Colonic mucosa (tissue), 4 donors: ENCODE measurements around the gene HPS6. TPM values are rescaled to one million over a fixed set of nuclear protein-coding genes. Genes with fewer than 3 reads are reported as not detected.

Experiments
- DNase-seq: peaks from one replicate; pipeline ENCODE4 v3.0.0-alpha.2; 2020
- H3K27ac ChIP-seq: fragments of 200-600 bp; one replicate; pipeline ENCODE4 v1.8.0; 2021
- H3K27me3 ChIP-seq: fragments of 200-600 bp; one replicate; pipeline ENCODE4 v1.8.0; 2021
- H3K36me3 ChIP-seq: fragments of 200-600 bp; one replicate; pipeline ENCODE4 v1.8.0; 2021
- H3K4me1 ChIP-seq: fragments of 200-600 bp; one replicate; pipeline ENCODE4 v1.8.0; 2021; ENCODE audit warnings: mild to moderate bottlenecking
- H3K4me3 ChIP-seq: fragments of 200-600 bp; one replicate; pipeline ENCODE4 v1.8.0; 2021
- H3K9ac ChIP-seq, 2 donors: one replicate each; pipeline ENCODE4 v1.7.0; 2013; ENCODE audit warnings: control low read depth in 2 of 2, low read depth in 2 of 2, low read length in 2 of 2
- H3K9me3 ChIP-seq: fragments of 200-600 bp; one replicate; pipeline ENCODE4 v1.8.0; 2021
- intact Hi-C: fragments of 100-400 bp; cut with DNase I; formaldehyde crosslinking; loops from one replicate; pipeline ENCODE4 v1.14.1; 2022
- total RNA-seq, 2 donors: library from RNA; stranded (reverse); fragmentation: NEBNext Ultra II Directional in 1 of 2; extraction: Animal tissue kit (Norgen Biotek cat#: 25700) in 1 of 2; gene quantifications; one replicate each; pipeline ENCODE4 v1.2.1, GENCODE V29; 2021
- TF ChIP-seq, protein P1 (sequence below): fragments of 200-600 bp; IDR thresholded peaks from one replicate; pipeline ENCODE4 v1.8.0; 2022; ENCODE audit warnings: antibody characterized with exemption, mild to moderate bottlenecking
- donor health status: healthy.
- donor health status: DM: no; HTN: no; CAD: no.
- donor health status: DM: no; HTN: no; CAD: no.

HPS6 gene
- total RNA-seq, 2 donors from 2014 or later: 21.9 to 26.6 TPM

DNA sequence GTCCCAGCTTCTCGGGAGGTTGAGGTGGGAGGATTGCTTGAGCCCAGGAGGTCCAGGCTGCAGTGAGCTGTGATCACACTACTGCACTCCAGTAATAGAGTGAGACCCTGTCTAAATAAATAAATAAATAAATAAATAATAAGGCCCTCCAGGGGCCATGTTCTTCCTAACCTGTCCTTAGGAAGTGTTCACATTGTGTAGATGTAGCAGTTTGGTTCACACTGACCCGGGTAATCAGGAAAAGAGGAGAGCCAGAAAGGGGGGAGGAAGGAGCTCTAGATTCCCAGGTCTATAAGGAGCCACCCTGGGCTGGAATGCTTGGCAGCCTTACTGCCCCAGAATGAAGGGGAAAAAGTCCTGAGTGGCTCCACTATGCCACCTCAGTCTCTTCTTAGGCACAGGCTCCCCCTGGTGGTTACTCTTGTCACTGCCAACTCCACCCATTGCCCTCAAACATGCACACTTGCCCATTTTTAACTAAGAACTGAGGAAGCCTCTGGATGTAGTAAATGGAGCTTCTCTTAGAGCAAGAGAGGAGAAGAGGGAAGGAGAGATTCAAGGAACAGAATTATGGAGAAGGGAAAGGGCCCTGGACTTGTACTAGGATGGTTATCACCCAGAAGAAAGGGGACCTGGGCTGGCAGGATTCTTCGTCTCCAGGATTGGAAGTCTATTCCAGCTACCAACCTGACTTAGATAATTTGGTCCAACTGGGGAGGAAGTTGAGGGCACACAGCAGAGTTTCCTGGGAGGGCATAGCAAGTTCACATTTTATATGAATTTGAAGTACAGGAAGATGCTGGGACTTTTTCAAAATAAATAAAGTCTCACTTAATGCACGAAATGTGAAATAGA is 7.8 kb downstream of the HPS6 start:
- Histone ChIP-seq H3K27ac (no peak overlapping the region), H3K4me1 (peaks cover 7% of the 10 kb centered on the region), H3K9ac (no peak overlapping the region), H3K4me3 (no peak overlapping the region), H3K9me3 (no peaks in the 10 kb centered on the region), H3K27me3 (no peaks in the 10 kb centered on the region), H3K36me3 (no peaks in the 10 kb centered on the region)
- TF ChIP-seq, protein P1, sequence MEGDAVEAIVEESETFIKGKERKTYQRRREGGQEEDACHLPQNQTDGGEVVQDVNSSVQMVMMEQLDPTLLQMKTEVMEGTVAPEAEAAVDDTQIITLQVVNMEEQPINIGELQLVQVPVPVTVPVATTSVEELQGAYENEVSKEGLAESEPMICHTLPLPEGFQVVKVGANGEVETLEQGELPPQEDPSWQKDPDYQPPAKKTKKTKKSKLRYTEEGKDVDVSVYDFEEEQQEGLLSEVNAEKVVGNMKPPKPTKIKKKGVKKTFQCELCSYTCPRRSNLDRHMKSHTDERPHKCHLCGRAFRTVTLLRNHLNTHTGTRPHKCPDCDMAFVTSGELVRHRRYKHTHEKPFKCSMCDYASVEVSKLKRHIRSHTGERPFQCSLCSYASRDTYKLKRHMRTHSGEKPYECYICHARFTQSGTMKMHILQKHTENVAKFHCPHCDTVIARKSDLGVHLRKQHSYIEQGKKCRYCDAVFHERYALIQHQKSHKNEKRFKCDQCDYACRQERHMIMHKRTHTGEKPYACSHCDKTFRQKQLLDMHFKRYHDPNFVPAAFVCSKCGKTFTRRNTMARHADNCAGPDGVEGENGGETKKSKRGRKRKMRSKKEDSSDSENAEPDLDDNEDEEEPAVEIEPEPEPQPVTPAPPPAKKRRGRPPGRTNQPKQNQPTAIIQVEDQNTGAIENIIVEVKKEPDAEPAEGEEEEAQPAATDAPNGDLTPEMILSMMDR: peak; percentile 92
- intact Hi-C loops: loop anchor here (2.0 to 10.0 kb wide), 2 partner anchors 178 to 232 kb away; no protein-coding TSS in a partner anchor
- DNase-seq: peak; percentile 88

DNA sequence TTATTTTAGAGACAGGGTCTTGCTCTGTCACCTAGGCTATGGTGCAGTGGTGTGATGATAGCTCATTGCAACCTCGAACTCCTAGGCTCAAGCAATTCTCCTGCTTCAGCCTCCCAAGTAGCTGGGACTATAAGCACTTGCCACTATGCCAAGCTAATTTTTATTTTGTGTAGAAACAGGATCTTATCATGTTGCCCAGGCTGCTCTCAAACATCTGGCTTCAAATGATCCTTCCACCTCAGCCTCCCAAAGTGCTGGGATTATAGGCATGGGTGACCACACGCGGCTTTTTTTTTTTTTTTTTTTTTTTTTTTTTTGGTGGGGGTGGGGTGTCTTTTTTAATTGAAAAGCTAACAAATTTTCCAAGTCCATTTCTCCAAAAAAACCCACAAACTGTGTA is 18.4 kb downstream of the HPS6 start:
- Histone ChIP-seq H3K27me3 (no peaks in the 10 kb centered on the region), H3K27ac (no peak overlapping the region), H3K36me3 (no peaks in the 10 kb centered on the region), H3K9me3 (no peaks in the 10 kb centered on the region), H3K4me3 (no peak overlapping the region), H3K4me1 (no peaks in the 10 kb centered on the region), H3K9ac (no peak overlapping the region)
- intact Hi-C loops: no loop called here
- TF ChIP-seq, protein P1: no peak
- DNase-seq: no peak

DNA sequence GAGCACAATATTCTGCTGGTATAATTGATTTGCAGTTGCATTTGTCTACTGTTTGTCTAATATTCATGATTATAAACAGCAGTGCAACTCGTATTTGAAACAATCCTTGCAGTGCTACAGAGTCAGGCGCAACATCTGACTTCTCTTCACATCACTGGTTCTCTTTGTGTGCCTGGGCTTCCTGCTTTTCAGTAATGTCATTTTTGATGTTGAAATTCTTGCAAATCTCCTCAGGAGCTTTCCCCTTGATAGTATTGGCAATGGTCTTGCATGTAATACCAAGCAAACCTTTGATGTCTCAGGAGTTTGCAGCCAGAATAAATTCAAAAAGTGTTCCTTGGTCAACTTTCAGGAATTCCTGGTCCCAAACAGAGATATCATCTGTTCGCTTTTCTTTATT is 20.2 kb downstream of the HPS6 start:
- TF ChIP-seq, protein P1: no peak
- intact Hi-C loops: no loop called here
- no peaks in the 10 kb centered on the region for H3K27me3 ChIP-seq
- no peaks in the 10 kb centered on the region for H3K36me3 ChIP-seq
- no peaks in the 10 kb centered on the region for H3K9me3 ChIP-seq
- H3K4me1 ChIP-seq: no peaks in the 10 kb centered on the region
- no peak for DNase-seq
- H3K27ac ChIP-seq: no peak overlapping the region
- no peak overlapping the region for H3K9ac ChIP-seq
- no peak overlapping the region for H3K4me3 ChIP-seq

DNA sequence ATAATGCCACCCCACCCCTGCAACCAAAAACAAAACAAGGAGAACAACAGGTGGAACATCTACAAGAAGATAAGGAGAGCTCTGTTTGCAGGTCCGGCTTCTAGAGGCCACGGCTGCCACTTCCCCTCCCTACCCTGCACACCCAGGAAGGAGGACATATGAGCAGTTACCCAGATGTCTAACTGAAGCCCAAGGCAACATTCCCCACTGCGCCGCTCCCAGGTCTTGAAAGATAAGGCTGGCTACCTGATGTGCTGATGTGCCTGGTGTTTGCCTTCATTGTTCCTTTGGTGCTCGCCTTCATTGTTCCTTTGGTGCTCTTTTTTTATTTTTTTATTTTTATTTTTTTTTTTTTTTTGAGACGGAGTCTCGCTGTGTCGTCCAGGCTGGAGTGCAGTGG is 21.0 kb downstream of the HPS6 start:
- H3K27me3 ChIP-seq: no peaks in the 10 kb centered on the region
- H3K9me3 ChIP-seq: no peaks in the 10 kb centered on the region
- DNase-seq: no peak
- H3K9ac ChIP-seq: no peak overlapping the region
- TF ChIP-seq, protein P1: no peak
- no peak overlapping the region for H3K4me3 ChIP-seq
- H3K4me1 ChIP-seq: no peaks in the 10 kb centered on the region
- no peaks in the 10 kb centered on the region for H3K36me3 ChIP-seq
- intact Hi-C loops: no loop called here
- no peak overlapping the region for H3K27ac ChIP-seq

DNA sequence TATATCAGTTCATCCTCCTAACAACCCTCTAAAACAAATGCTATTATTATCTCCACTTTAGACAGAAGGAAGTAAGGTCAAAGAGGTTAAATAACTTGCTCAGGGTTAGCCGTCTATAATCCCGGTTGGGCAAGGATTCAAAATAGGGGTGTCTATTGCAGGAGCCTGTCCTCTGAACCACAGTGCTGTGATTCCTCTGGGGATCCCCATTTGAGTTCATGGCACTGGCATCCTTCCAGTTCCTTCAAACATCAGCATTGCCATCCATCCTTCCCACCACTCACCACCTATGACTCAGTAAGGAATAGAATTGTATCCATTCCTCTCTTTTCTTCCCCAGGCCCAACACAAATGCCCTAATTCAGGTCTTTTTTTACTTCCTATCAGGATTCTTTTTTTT is 25.6 kb downstream of the HPS6 start:
- Histone ChIP-seq H3K9ac (no peak overlapping the region), H3K27ac (no peak overlapping the region), H3K4me3 (no peak overlapping the region), H3K36me3 (no peaks in the 10 kb centered on the region), H3K4me1 (no peaks in the 10 kb centered on the region), H3K9me3 (no peaks in the 10 kb centered on the region), H3K27me3 (no peaks in the 10 kb centered on the region)
- intact Hi-C loops: no loop called here
- no peak for DNase-seq
- TF ChIP-seq, protein P1: no peak
